Measurements from ENCODE around the gene USP7. TPM values are rescaled to one million over a fixed set of nuclear protein-coding genes. Genes with fewer than 3 reads are reported as not detected.

The USP7 gene
- polyA plus RNA-seq, 1 of the 3 experiments (the other 2 are of a cell fraction) = 8.6 TPM

GRCh38 chr16:8846401-8846932 lies 117.2 kb downstream of the USP7 start:
- Histone ChIP-seq H3K4me2 (no peak overlapping the region), H2AFZ (ENCODE audit: low read depth) (no peak overlapping the region), H3K36me3 (replicated peaks in 1 of 2; ENCODE audit: control insufficient read depth in 1 of 2, insufficient read depth in 2 of 2, low read length in 1 of 2) (peaks cover 12 to 25% of the 10 kb centered on the region in 2 experiments), H3K4me1 (ENCODE audit: control insufficient read depth in 1 of 2, insufficient read depth in 2 of 2, low read depth in 1 of 2, low read length in 1 of 2) (peaks cover 13 to 21% of the 10 kb centered on the region in 2 experiments; a peak in 3 of 4 replicates), H3K79me2 (ENCODE audit: insufficient read depth) (peaks cover 30% of the 10 kb centered on the region; the same call in 1 of the 2 replicates), H3K27ac (ENCODE audit: low read depth in 2 of 2, low read length in 1 of 2) (peak overlapping the region; percentile 23; a peak in 1 of 4 replicates), H3K9me3 (no peaks in the 10 kb centered on the region), H3K9ac (no peak overlapping the region), H3F3A (replicated peaks; ENCODE audit: insufficient read depth) (peaks cover 52% of the 10 kb centered on the region), H3K4me3 (ENCODE audit: low read depth in 2 of 2, low read length in 1 of 2) (no peak overlapping the region), H4K20me1 (ENCODE audit: insufficient read depth) (peaks cover 38% of the 10 kb centered on the region), H3K27me3 (ENCODE audit: insufficient read depth) (no peaks in the 10 kb centered on the region), H3K9me2 (no peaks in the 10 kb centered on the region)
- CTCF ChIA-PET = no interaction called here
- POLR2A ChIA-PET = interaction anchor here (0.6 kb wide), 1 partner anchor 16 kb away, joined by 4 read pairs; no protein-coding TSS in a partner anchor
- DNase-seq = peak; percentile 10
- TF ChIP-seq FOXJ3 (CRISPR knock-in tag; IDR thresholded peaks at IDR 0.05) (no peak), RFX5 (IDR thresholded peaks at IDR 0.05; ENCODE audit: low read length) (no peak), IRF3 (IDR thresholded peaks at IDR 0.05; ENCODE audit: low read depth, low read length) (no peak), TCF12 (IDR thresholded peaks at IDR 0.05) (no peak), GATA2 (CRISPR knock-in tag; IDR thresholded peaks at IDR 0.05) (no peak), CHD2 (IDR thresholded peaks at IDR 0.05; ENCODE audit: low read length, partially characterized antibody) (no peak), SIN3A (IDR thresholded peaks at IDR 0.05; ENCODE audit: borderline replicate concordance, low read depth, low read length) (no peak), GABPA (IDR thresholded peaks at IDR 0.05; ENCODE audit: low read depth) (no peak), USF1 (IDR thresholded peaks at IDR 0.05; ENCODE audit: borderline replicate concordance, low read depth) (no peak), TAF1 (IDR thresholded peaks at IDR 0.05; ENCODE audit: borderline replicate concordance, low read depth, low read length) (no peak), RCOR1 (IDR thresholded peaks at IDR 0.05; ENCODE audit: low read length) (no peak), ELF1 (IDR thresholded peaks at IDR 0.05) (no peak), EZH2phosphoT487 (IDR thresholded peaks at IDR 0.05; ENCODE audit: borderline replicate concordance, low read depth) (no peak), FOSL2 (IDR thresholded peaks at IDR 0.05; ENCODE audit: borderline replicate concordance, low read depth) (no peak), RXRA (IDR thresholded peaks at IDR 0.05; ENCODE audit: borderline replicate concordance, low read depth) (no peak)
- 93% methylated on average over 9 of the region's 10 CpGs for WGBS (ENCODE audit: low lambda C conversion rate)

DNA sequence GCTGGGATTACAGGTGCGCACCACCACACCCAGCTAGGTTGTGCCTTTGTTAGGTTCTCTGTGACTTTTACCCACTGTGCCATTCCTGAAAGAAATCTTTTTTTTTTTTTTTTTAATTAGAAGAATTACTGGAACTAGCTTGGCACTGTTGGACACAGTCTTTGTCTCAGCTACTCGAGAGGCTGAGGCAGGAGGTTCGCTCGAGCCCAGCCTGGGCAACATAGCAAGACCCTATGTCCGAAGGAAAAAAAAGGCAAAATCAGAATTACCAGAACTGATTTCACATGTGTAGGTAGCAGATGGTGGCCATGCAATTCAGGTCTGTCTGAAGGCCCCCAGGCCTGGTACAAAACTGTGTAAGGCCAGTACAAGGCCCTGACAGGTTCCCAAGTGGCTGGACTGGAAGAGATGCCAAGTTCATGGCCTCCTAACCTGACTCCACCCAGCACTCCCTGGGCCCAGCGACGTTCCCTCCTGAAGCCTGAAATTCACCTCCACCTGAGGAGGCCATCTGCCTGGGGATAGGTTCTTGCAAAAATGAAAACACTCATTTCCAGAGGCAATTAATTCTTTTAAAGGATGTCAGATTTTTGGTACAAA lies 117.9 kb downstream of the USP7 start:
- peaks cover 13 to 21% of the 10 kb centered on the region in 2 experiments; a peak in 3 of 4 replicates for H3K4me1 ChIP-seq (ENCODE audit: control insufficient read depth in 1 of 2, insufficient read depth in 2 of 2, low read depth in 1 of 2, low read length in 1 of 2)
- no peaks in the 10 kb centered on the region for H3K27me3 ChIP-seq (ENCODE audit: insufficient read depth)
- H3K36me3 ChIP-seq (replicated peaks in 1 of 2; ENCODE audit: control insufficient read depth in 1 of 2, insufficient read depth in 2 of 2, low read length in 1 of 2) = peaks cover 6 to 25% of the 10 kb centered on the region in 2 experiments
- ChIA-PET POLR2A (no interaction called here), CTCF (no interaction called here)
- H3K79me2 ChIP-seq (ENCODE audit: insufficient read depth) = peaks cover 27% of the 10 kb centered on the region; the same call in 1 of the 2 replicates
- H4K20me1 ChIP-seq (ENCODE audit: insufficient read depth) = peaks cover 35% of the 10 kb centered on the region
- no peak overlapping the region for H3K27ac ChIP-seq (ENCODE audit: low read depth in 2 of 2, low read length in 1 of 2)
- H3K9me3 ChIP-seq = no peaks in the 10 kb centered on the region
- no peak overlapping the region for H3K4me2 ChIP-seq
- no peak overlapping the region for H3K4me3 ChIP-seq (ENCODE audit: low read depth in 2 of 2, low read length in 1 of 2)
- no peak overlapping the region for H2AFZ ChIP-seq (ENCODE audit: low read depth)
- WGBS (ENCODE audit: low lambda C conversion rate) = 96% methylated on average over 7 of the region's 7 CpGs
- H3K9ac ChIP-seq = no peak overlapping the region
- TF ChIP-seq JUND (IDR thresholded peaks at IDR 0.05) (no peak), TAF1 (IDR thresholded peaks at IDR 0.05; ENCODE audit: borderline replicate concordance, low read depth, low read length) (no peak), SIN3A (IDR thresholded peaks at IDR 0.05; ENCODE audit: borderline replicate concordance, low read depth, low read length) (no peak), MEF2A (IDR thresholded peaks at IDR 0.05; ENCODE audit: borderline replicate concordance, low read depth) (no peak), NFIC (IDR thresholded peaks at IDR 0.05; ENCODE audit: borderline replicate concordance) (no peak), GATA2 (CRISPR knock-in tag; IDR thresholded peaks at IDR 0.05) (no peak), MXI1 (IDR thresholded peaks at IDR 0.05; ENCODE audit: low read depth, low read length) (no peak), RAD21 (IDR thresholded peaks at IDR 0.05; ENCODE audit: low read length) (no peak), GABPA (IDR thresholded peaks at IDR 0.05; ENCODE audit: low read depth) (no peak), FOXM1 (IDR thresholded peaks at IDR 0.05; ENCODE audit: low read depth) (no peak), FOSL2 (IDR thresholded peaks at IDR 0.05; ENCODE audit: borderline replicate concordance, low read depth) (no peak), TCF12 (IDR thresholded peaks at IDR 0.05) (no peak), EP300 (IDR thresholded peaks at IDR 0.05; ENCODE audit: borderline replicate concordance in 1 of 2, low read depth in 1 of 2, low read length in 1 of 2) (no peak), REST (IDR thresholded peaks at IDR 0.05; ENCODE audit: low read depth, low read length) (no peak)
- no peaks in the 10 kb centered on the region for H3K9me2 ChIP-seq
- peak; percentile 7 for DNase-seq
- H3F3A ChIP-seq (replicated peaks; ENCODE audit: insufficient read depth) = peaks cover 48% of the 10 kb centered on the region
